ENCODE data around the gene MYH2.
"Not testable (repeated sequence)": the region's sequence is repeated elsewhere in the genome, so short reads cannot be mapped to it uniquely, and the experiment has no call there.

DNA sequence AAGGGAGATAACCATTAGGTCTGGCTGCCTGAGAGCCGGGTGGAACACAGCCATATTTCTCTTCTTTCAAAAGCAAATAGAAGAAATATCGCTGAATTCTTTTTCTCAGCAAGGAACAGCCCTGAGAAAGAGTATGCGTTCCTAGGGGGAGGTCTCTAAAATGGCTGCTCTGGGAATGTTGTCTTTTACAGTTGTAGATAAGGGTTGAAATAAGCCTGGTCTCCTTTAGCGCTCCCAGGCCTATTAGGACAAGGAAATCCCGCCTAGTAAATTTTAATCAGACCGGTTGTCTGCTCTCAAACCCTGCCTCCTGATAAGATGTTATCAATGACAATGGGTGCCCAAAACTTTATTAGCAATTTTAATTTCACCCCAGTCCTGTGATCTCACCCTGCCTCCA is 8.3 kb downstream of the MYH2 start:
- TF ChIP-seq POLR2A (IDR thresholded peaks at IDR 0.05; ENCODE audit: low read depth, low read length); MXI1 (IDR thresholded peaks at IDR 0.05; ENCODE audit: borderline replicate concordance, low read depth, low read length); SMC3 (IDR thresholded peaks at IDR 0.05; ENCODE audit: low read depth, low read length); RAD21 (IDR thresholded peaks at IDR 0.05; ENCODE audit: low read length): not testable (repeated sequence)
- TF ChIP-seq, protein P1, sequence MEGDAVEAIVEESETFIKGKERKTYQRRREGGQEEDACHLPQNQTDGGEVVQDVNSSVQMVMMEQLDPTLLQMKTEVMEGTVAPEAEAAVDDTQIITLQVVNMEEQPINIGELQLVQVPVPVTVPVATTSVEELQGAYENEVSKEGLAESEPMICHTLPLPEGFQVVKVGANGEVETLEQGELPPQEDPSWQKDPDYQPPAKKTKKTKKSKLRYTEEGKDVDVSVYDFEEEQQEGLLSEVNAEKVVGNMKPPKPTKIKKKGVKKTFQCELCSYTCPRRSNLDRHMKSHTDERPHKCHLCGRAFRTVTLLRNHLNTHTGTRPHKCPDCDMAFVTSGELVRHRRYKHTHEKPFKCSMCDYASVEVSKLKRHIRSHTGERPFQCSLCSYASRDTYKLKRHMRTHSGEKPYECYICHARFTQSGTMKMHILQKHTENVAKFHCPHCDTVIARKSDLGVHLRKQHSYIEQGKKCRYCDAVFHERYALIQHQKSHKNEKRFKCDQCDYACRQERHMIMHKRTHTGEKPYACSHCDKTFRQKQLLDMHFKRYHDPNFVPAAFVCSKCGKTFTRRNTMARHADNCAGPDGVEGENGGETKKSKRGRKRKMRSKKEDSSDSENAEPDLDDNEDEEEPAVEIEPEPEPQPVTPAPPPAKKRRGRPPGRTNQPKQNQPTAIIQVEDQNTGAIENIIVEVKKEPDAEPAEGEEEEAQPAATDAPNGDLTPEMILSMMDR (conservative IDR thresholded peaks at IDR 0.05; ENCODE audit: low read depth, low read length) = not testable (repeated sequence)
